Stomach (tissue), 9 donors: ENCODE data around the gene TNFRSF1A. TPM values are rescaled to one million over a fixed set of nuclear protein-coding genes. Genes with fewer than 3 reads are reported as not detected.

Experiments used
- DNase-seq, 2 donors: peaks; one replicate each; pipeline versions ENCODE4 v3.0.0 to v3.0.0-alpha.2; 2013 to 2019
- H3K27ac ChIP-seq, 5 donors: fragments of 200-600 bp in 4 of 5; sonication (generic) in 4 of 5; one replicate each; pipeline ENCODE4 v1.5.1; 2013 to 2019; ENCODE audit warnings: mild to moderate bottlenecking in 1 of 5, moderate library complexity in 1 of 5
- H3K27me3 ChIP-seq, 3 donors: fragments of 200-600 bp; sonication (generic); one replicate each; pipeline ENCODE4 v1.5.1; 2017 to 2019; ENCODE audit warnings: mixed run types in 1 of 3
- H3K36me3 ChIP-seq, 4 donors: fragments of 200-600 bp; sonication (generic); 1 replicate in 3 of 4; 2 replicates in 1 of 4; pipeline ENCODE4 v1.5.1; 2016 to 2019
- H3K4me1 ChIP-seq, 4 donors: fragments of 200-600 bp; sonication (generic); one replicate each; pipeline ENCODE4 v1.5.1; 2016 to 2019
- H3K4me3 ChIP-seq, 4 donors: fragments of 200-600 bp; sonication (generic) in 3 of 4; one replicate each; pipeline ENCODE4 v1.5.1; 2016 to 2019; ENCODE audit warnings: mild to moderate bottlenecking in 1 of 4
- H3K9me3 ChIP-seq, 4 donors: fragments of 200-600 bp; sonication (generic); one replicate each; pipeline ENCODE4 v1.5.1; 2016 to 2019
- CTCF ChIP-seq, 7 experiments: fragments of 450-650 bp in 4 of 7; fragments of 200-600 bp in 3 of 7; sonication (generic) in 3 of 7; IDR thresholded peaks; one replicate each; pipeline ENCODE4 v1.5.1; 2016 to 2019; ENCODE audit warnings: antibody characterized with exemption in 7 of 7, control low read depth in 2 of 7, mild to moderate bottlenecking in 1 of 7
- EP300 ChIP-seq: sonication (generic); formaldehyde crosslinking; IDR thresholded peaks from one replicate; pipeline ENCODE4 v1.6.1; 2017; ENCODE audit warnings: antibody characterized with exemption
- POLR2A ChIP-seq, 4 donors: fragments of 450-650 bp; IDR thresholded peaks; one replicate each; pipeline ENCODE4 v1.6.1; 2016; ENCODE audit warnings: antibody characterized with exemption in 4 of 4, control low read depth in 2 of 4, mild to moderate bottlenecking in 1 of 4, moderate library complexity in 1 of 4
- POLR2AphosphoS5 ChIP-seq, 3 donors: sonication (generic); formaldehyde crosslinking; IDR thresholded peaks; one replicate each; pipeline ENCODE4 v1.6.1; 2016; ENCODE audit warnings: antibody characterized with exemption in 3 of 3
- WGBS, 5 donors: extraction: QIAGEN DNeasy Blood & Tissue Kit in 3 of 5; methylation state at CpG; one replicate each; pipeline versions ENCODE4 v1.1.5 to v1.1.7; 2013 to 2018; 5-methylcytosine and 5-hydroxymethylcytosine counted together
- intact Hi-C: fragments of 100-400 bp; cut with DNase I; formaldehyde crosslinking; loops from one replicate; pipeline ENCODE4 v1.15.1; 2023; ENCODE audit warnings: low total_unique reads
- polyA plus RNA-seq, 3 donors: library from polyadenylated mRNA; stranded (reverse); fragments of 200-250 nt; gene quantifications; one replicate each; pipeline ENCODE4 v1.2.3, GENCODE V29; 2013
- total RNA-seq, 5 donors: library from RNA; depleted of rRNA; stranded (reverse); fragments of >200 nt; gene quantifications; one replicate each; pipeline versions ENCODE4 v1.1.0 to v1.2.3, GENCODE V29; 2014 to 2016
- donor health status: healthy with polysubstance abuse.
- donor health status: Bipolar disorder and iron deficiency.
- donor health status: healthy.

TNFRSF1A gene
- total and polyA plus RNA-seq, 8 donors, result 35.2 to 432 (median 102) TPM

GRCh38 chr12:6336889-6337853 is 4.7 kb downstream of the TNFRSF1A start:
- Histone ChIP-seq H3K27me3 (no peaks in the 10 kb centered on the region), H3K4me1 (peaks cover 73 to 82% (median 78%) of the 10 kb centered on the region in 4 donors), H3K27ac (peak overlapping the region; percentile 85 to 99 (median 97)), H3K36me3 (peaks cover 16 to 26% (median 25%) of the 10 kb centered on the region in 4 donors), H3K4me3 (peak overlapping the region; percentile 75 to 92 (median 82)), H3K9me3 (no peaks in the 10 kb centered on the region)
- peak in 1 of 2 donors; percentile 67 for DNase-seq
- WGBS, 5 donors, result 12 to 25% (median 22%) methylated on average over 14 to 15 of the region's 15 CpGs
- no peak for TF ChIP-seq CTCF (IDR thresholded peaks at IDR 0.05)
- peak in 2 of 3 donors; percentile 12 to 21 for TF ChIP-seq POLR2AphosphoS5 (IDR thresholded peaks at IDR 0.05)
- intact Hi-C loops, result loop anchor here (10.0 kb wide), 1 partner anchor 48 kb away; the partner anchor contains the start of gene LTBR

GRCh38 chr12:6336079-6336888 is 5.6 kb downstream of the TNFRSF1A start:
- peak; percentile 90 to 97 for DNase-seq
- 0 to 2% (median 0%) methylated on average over 11 to 12 of the region's 12 CpGs for WGBS, 5 donors
- intact Hi-C loops, result loop anchor here (10.0 kb wide), 1 partner anchor 49 kb away; the partner anchor contains the start of gene LTBR

GRCh38 chr12:6335451-6336078 is 6.3 kb downstream of the TNFRSF1A start:
- 0 to 2% (median 1%) methylated on average over 10 to 11 of the region's 11 CpGs for WGBS, 5 donors
- H3K36me3 ChIP-seq, result peaks cover 31 to 42% (median 41%) of the 10 kb centered on the region in 4 donors
- peaks cover 72 to 91% (median 85%) of the 10 kb centered on the region in 4 donors for H3K4me1 ChIP-seq
- intact Hi-C loops, result loop anchor here (10.0 kb wide), 1 partner anchor 49 kb away; the partner anchor contains the start of gene LTBR
- no peaks in the 10 kb centered on the region for H3K27me3 ChIP-seq
- TF ChIP-seq POLR2A (IDR thresholded peaks at IDR 0.05) (no peak), POLR2AphosphoS5 (IDR thresholded peaks at IDR 0.05) (peak; percentile 21 to 84 (median 76)), EP300 (no peak), CTCF (IDR thresholded peaks at IDR 0.05) (peak in 4 of 7 experiments; percentile 36 to 58 (median 48))
- no peaks in the 10 kb centered on the region for H3K9me3 ChIP-seq
- H3K27ac ChIP-seq, result peak overlapping the region; percentile 85 to 99 (median 97)
- DNase-seq, result peak; percentile 81 to 92
- peak overlapping the region; percentile 75 to 92 (median 82) for H3K4me3 ChIP-seq

More at GRCh38 chr12:6336079-6336888, 5.6 kb downstream of the TNFRSF1A start:
- Histone ChIP-seq H3K36me3 (peaks cover 25 to 35% (median 34%) of the 10 kb centered on the region in 4 donors), H3K27ac (peak overlapping the region; percentile 85 to 99 (median 97)), H3K4me3 (peak overlapping the region; percentile 75 to 92 (median 82)), H3K4me1 (peaks cover 72 to 84% (median 81%) of the 10 kb centered on the region in 4 donors), H3K9me3 (no peaks in the 10 kb centered on the region), H3K27me3 (no peaks in the 10 kb centered on the region)
- peak; percentile 63 to 88 (median 82) for TF ChIP-seq POLR2AphosphoS5 (IDR thresholded peaks at IDR 0.05)
- TF ChIP-seq CTCF (IDR thresholded peaks at IDR 0.05), result no peak
- peak in 1 of 4 donors; percentile 34 for TF ChIP-seq POLR2A (IDR thresholded peaks at IDR 0.05)
- peak; percentile 94 for TF ChIP-seq EP300
